Esophagus muscularis mucosa (tissue), 3 donors: ENCODE results near the gene DCC.

Source experiments
- POLR2A ChIP-seq: fragments of 450-650 bp; IDR thresholded peaks from one replicate; pipeline ENCODE4 v1.6.1; 2017; ENCODE audit warnings: antibody characterized with exemption, moderate library complexity, mild to moderate bottlenecking, low read depth
- POLR2AphosphoS5 ChIP-seq, 2 donors: sonication (generic); formaldehyde crosslinking; IDR thresholded peaks; one replicate each; pipeline ENCODE4 v1.6.1; 2017; ENCODE audit warnings: antibody characterized with exemption in 2 of 2
- TF ChIP-seq, protein P1 (sequence below), 3 experiments: fragments of 200-600 bp in 2 of 3; fragments of 450-650 bp in 1 of 3; sonication (generic) in 2 of 3; IDR thresholded peaks; one replicate each; pipeline ENCODE4 v1.5.1; 2017 to 2019; ENCODE audit warnings: antibody characterized with exemption in 3 of 3, mild to moderate bottlenecking in 2 of 3, moderate library complexity in 1 of 3

DNA sequence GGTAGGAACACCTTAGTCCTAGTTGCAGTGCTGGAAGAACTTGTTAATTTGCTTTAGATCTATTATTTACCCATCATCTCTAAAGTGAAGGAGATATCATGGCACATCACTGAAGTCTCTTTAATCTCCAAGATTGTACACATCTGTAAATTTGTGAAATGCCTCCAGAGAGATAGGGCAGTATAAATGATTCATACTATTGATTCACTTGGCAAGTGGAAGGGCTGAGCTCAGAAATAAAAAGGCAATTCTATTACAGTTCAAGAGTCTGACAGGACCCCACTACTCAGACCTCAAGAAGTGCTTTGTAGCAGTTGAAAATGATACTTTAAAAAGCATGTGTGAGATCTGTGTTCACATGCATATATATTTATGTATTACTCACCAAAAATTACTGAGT lies 489.3 kb downstream of the DCC start:
- TF ChIP-seq, protein P1, sequence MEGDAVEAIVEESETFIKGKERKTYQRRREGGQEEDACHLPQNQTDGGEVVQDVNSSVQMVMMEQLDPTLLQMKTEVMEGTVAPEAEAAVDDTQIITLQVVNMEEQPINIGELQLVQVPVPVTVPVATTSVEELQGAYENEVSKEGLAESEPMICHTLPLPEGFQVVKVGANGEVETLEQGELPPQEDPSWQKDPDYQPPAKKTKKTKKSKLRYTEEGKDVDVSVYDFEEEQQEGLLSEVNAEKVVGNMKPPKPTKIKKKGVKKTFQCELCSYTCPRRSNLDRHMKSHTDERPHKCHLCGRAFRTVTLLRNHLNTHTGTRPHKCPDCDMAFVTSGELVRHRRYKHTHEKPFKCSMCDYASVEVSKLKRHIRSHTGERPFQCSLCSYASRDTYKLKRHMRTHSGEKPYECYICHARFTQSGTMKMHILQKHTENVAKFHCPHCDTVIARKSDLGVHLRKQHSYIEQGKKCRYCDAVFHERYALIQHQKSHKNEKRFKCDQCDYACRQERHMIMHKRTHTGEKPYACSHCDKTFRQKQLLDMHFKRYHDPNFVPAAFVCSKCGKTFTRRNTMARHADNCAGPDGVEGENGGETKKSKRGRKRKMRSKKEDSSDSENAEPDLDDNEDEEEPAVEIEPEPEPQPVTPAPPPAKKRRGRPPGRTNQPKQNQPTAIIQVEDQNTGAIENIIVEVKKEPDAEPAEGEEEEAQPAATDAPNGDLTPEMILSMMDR (IDR thresholded peaks at IDR 0.05) = no peak
- TF ChIP-seq POLR2A (no peak), POLR2AphosphoS5 (IDR thresholded peaks at IDR 0.05) (no peak)
